PC-9 (cell line): Measurements from ENCODE around the gene CLSTN1.

Experiments
- CTCF ChIP-seq: fragments of 200-600 bp; sonication (generic); conservative IDR thresholded peaks from 2 replicates; pipeline ENCODE4 v1.6.1; 2017; ENCODE audit warnings: mixed run types, antibody characterized with exemption, mild to moderate bottlenecking, moderate library complexity
- EZH2 ChIP-seq: fragments of 200-600 bp; sonication (generic); IDR thresholded peaks from 2 replicates; pipeline ENCODE4 v1.8.0; 2017; ENCODE audit warnings: antibody characterized with exemption, low read depth

GRCh38 chr1:9759939-9760338 is 63.8 kb downstream of the CLSTN1 start:
- TF ChIP-seq CTCF = no peak
- TF ChIP-seq EZH2 = no peak
